Activated CD4-positive, alpha-beta memory T cell treated with anti-CD3 and anti-CD28 coated beads for 36 hours (primary cell): ENCODE results near the gene PDCD1. TPM values are rescaled to one million over a fixed set of nuclear protein-coding genes. Genes with fewer than 3 reads are reported as not detected.
"Not testable (repeated sequence)": the region's sequence is repeated elsewhere in the genome, so short reads cannot be mapped to it uniquely, and the experiment has no call there.

ENCODE experiments used
- CTCF ChIA-PET: fragments of 350-600 bp; sonication (Branson Sonifier 250); formaldehyde crosslinking; loops from one replicate; lab custom pipeline; 2021; ENCODE audit warnings: antibody characterized with exemption, inconsistent platforms; lab: Charles Lee
- POLR2A ChIA-PET: fragments of 350-600 bp; sonication (Branson Sonifier 250); formaldehyde crosslinking; loops from one replicate; lab custom pipeline; 2021; ENCODE audit warnings: antibody characterized with exemption; lab: Charles Lee
- DNase-seq: peaks from one replicate; pipeline ENCODE4 v3.0.0-alpha.2; 2020
- H3K27ac Mint-ChIP-seq: one replicate; pipeline ENCODE4 v1.8.0; 2021; ENCODE audit warnings: mixed read lengths
- H3K27me3 Mint-ChIP-seq: one replicate; pipeline ENCODE4 v1.8.0; 2021; ENCODE audit warnings: mixed read lengths
- H3K36me3 Mint-ChIP-seq: one replicate; pipeline ENCODE4 v1.8.0; 2021; ENCODE audit warnings: mixed read lengths
- H3K4me1 Mint-ChIP-seq: one replicate; pipeline ENCODE4 v1.8.0; 2021; ENCODE audit warnings: low read depth, mixed read lengths
- H3K4me3 Mint-ChIP-seq: one replicate; pipeline ENCODE4 v1.8.0; 2021; ENCODE audit warnings: mild to moderate bottlenecking, mixed read lengths
- H3K9me3 Mint-ChIP-seq: one replicate; pipeline ENCODE4 v1.8.0; 2021; ENCODE audit warnings: mixed read lengths
- intact Hi-C: fragments of 100-400 bp; cut with micrococcal nuclease; formaldehyde crosslinking; loops from one replicate; pipeline ENCODE4 v1.15.1; 2023
- total RNA-seq, 2 experiments: library from RNA; stranded (reverse); gene quantifications; one replicate each; pipeline ENCODE4 v1.2.3, GENCODE V29; 2021

Gene PDCD1
- total RNA-seq, 2 experiments from 2014 or later, result 47.4 to 47.6 TPM

DNA sequence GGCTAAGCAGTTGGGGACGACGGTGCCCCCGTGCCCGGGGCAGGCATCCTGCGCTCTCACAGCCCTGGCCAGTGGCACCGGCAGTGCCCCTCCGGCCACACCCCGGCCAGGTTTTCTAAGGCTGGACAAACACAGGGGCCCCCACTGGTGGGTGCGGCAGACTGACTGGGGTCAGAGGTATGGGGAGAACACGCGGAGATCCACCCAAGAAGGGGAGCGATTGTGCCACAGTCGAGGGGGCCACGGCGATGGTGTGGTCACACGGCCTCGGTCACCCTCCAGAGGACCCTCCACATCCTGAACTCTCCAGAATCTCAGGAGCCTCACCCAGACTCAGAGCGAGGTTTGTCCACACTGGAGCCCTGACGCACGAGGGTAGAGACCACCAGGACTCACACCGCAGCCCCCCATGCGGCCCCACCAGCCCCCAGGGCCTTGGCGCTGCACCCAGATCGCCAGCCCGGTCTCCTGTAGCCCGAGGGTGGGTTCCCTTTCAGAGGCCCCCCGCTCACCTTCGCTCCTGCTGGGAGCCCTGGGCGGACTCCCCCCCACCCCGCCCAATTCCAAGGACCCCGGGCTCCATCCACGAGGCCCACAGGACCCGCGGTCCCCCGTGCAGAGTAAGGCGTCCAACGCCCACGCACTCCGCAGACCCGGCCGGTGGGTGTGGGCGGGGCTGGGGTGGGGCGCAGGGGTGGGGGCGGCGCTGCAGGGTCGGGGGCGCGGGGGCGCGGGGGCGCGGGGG is 15.2 kb downstream of the PDCD1 start:
- peak overlapping the region; percentile 57 for H3K27ac Mint-ChIP-seq
- ChIA-PET CTCF (interaction anchor here (1.2 kb wide), 1 partner anchor 17 kb away, joined by 4 read pairs; no protein-coding TSS in a partner anchor), POLR2A (interaction anchor here (0.6 to 1.9 kb wide), 8 partner anchors 16 to 143 kb away, joined by 3 to 21 read pairs (median 4); partner anchors contain the start of genes D2HGDH, ING5 and PDCD1)
- peaks cover 41% of the 10 kb centered on the region for H3K4me1 Mint-ChIP-seq
- peak overlapping the region; percentile 57 for H3K4me3 Mint-ChIP-seq
- no peak for DNase-seq
- no peaks in the 10 kb centered on the region for H3K9me3 Mint-ChIP-seq
- H3K27me3 Mint-ChIP-seq, result peaks cover 7% of the 10 kb centered on the region
- intact Hi-C loops, result loop anchor here (1.0 to 5.0 kb wide), 4 partner anchors 16 to 81 kb away; no protein-coding TSS in a partner anchor
- peaks cover 6% of the 10 kb centered on the region for H3K36me3 Mint-ChIP-seq

DNA sequence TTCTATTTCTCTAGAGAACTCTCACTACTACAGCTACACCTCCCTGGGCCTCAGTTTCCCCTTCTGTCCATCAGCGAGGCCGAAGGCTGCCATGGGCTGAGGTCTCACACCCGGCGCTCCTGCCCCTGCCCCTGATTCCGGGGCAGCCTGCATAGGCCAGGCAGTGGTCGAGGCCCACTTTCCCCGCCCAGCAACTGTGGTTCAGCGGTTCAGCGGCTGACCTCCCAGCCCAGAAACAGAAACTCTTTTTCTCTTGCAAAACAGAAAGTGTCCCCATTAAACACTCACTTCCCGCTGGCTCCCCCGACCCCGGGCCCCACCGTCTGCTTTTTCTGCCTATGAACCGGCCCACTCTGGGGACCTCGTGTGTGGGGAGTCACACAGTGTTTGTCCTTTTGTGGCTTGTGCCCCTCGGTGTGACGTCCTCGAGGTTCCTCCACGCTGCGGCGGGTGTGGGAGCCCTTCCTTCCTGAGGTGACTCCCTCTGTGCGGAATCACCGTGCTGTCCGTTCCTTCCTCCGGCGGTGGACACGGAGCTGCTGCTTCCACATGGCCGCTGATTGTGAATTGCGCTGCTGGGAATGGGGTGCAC is 16.0 kb downstream of the PDCD1 start:
- peak; percentile 74 for DNase-seq
- intact Hi-C loops, result loop anchor here (2.0 to 5.0 kb wide), 2 partner anchors 40 to 80 kb away; no protein-coding TSS in a partner anchor
- Mint-ChIP-seq H3K27ac (peak overlapping the region; percentile 57), H3K4me3 (peak overlapping the region; percentile 57), H3K36me3 (peaks cover 6% of the 10 kb centered on the region), H3K4me1 (peaks cover 41% of the 10 kb centered on the region), H3K27me3 (peaks cover 7% of the 10 kb centered on the region), H3K9me3 (no peaks in the 10 kb centered on the region)
- ChIA-PET POLR2A (no interaction called here), CTCF (no interaction called here)

DNA sequence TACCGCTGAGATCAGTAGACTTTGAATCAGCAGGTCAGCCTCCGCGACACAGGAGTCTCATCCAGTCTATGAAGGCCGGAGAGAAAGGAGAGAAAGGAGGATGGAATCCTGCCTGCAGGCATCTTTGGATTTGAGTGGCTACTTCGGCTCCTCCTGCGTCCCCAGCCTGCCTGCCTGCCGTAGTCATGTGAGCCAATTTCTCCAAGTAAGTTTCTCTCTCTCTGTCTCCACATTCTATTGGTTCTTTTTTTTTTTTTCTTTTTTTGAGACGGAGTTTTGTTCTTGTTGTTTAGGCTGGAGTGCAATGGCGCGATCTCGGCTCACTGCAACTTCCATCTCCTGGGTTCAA is 16.7 kb downstream of the PDCD1 start:
- no peak overlapping the region for H3K4me3 Mint-ChIP-seq
- intact Hi-C loops, result loop anchor here (2.0 to 5.0 kb wide), 2 partner anchors 40 to 79 kb away; no protein-coding TSS in a partner anchor
- POLR2A ChIA-PET, result no interaction called here
- DNase-seq, result no peak
- peaks cover 40% of the 10 kb centered on the region for H3K4me1 Mint-ChIP-seq
- H3K27me3 Mint-ChIP-seq, result peaks cover 9% of the 10 kb centered on the region
- H3K9me3 Mint-ChIP-seq, result no peaks in the 10 kb centered on the region
- no peak overlapping the region for H3K27ac Mint-ChIP-seq
- CTCF ChIA-PET, result interaction anchor here (1.3 to 1.4 kb wide), 2 partner anchors 17 to 36 kb away, joined by 3 read pairs; no protein-coding TSS in a partner anchor
- H3K36me3 Mint-ChIP-seq, result peaks cover 6% of the 10 kb centered on the region

DNA sequence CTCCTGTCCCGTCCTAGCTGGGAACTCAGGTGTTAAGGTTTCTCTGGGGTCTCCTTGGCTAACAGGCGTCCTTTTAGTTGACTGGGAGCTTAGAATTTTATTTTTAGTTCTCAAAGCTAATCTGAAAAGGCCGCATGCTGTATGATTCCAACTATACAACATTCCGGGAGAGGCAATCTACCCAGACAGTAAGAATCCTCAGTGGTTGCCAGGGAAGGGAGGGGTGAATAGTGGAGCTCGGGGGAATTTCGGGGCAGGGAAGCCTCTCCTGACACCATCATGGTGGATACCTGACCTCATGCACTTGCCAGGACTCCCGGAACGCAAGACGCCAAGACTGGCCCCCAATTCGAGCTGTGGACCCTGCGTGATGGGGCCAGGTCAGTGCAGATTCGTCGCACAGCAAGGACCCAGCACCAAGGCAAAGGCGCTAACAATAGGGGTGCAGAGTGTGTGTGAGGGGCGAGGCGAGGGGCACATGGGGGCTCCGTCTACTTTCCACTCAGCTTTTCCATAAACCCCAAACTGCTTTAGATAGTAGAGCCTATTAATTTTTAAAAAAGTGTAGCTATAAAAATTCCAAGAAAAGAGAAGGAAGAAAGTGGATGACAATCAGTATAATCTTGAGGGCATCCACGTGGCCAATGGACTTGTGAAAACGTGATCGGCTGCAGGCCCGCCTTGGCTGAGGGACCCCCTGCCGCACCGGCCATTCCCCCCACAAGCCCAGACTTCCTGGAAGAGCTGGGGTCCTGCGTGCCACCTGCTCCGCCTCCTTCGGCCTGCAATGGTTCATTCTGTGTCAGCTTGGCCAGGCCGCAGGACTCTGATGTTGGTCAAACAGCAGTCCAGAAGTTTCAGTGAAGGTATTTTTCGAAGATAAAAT is 17.3 kb downstream of the PDCD1 start:
- Mint-ChIP-seq H3K9me3 (no peaks in the 10 kb centered on the region), H3K4me3 (no peak overlapping the region), H3K27me3 (peaks cover 7% of the 10 kb centered on the region), H3K36me3 (peaks cover 4% of the 10 kb centered on the region), H3K4me1 (peaks cover 36% of the 10 kb centered on the region), H3K27ac (no peak overlapping the region)
- CTCF ChIA-PET, result interaction anchor here (1.3 to 1.5 kb wide), 3 partner anchors 16 to 139 kb away, joined by 3 read pairs; partner anchors contain the start of gene ING5
- POLR2A ChIA-PET, result interaction anchor here (1.4 kb wide), 1 partner anchor 38 kb away, joined by 5 read pairs; no protein-coding TSS in a partner anchor
- peak; percentile 4 for DNase-seq
- intact Hi-C loops, result loop anchor here (2.0 to 5.0 kb wide), 2 partner anchors 39 to 79 kb away; no protein-coding TSS in a partner anchor

DNA sequence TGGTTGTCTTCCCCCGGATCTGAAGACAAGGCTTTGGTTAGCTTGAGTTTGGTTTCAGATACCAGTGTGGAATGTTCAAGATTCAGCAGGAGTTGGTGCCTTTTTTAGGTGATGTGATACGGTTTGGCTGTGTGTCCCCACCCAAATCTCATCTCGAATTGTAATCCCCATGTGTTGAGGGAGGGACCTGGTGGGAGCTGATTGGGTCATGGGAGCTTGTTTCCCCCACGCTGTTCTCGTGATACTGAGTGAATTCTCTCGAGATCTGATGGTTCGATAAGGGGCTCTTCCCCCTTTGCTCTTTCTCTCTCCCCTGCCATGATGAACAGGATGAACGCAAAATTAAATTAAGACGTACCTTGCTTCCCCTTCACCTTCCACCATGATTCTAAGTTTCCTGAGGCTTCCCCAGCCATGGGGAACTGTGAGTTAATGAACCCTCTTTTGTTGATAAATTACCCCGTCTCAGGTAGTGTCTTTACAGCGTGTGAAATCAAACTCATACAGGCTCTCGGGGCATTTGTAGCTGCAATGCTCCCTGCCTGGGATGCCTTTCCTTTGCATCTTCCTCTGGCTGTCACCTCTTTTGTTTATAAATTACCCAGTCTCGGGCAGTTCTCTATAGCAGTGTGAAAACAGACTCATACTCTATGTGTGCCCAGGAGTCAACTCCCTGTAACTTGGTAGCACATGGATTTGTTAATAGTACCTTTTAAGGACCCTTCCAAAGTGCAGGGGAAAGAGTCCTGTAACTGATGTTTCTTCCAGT is 21.3 kb downstream of the PDCD1 start:
- no peaks in the 10 kb centered on the region for H3K9me3 Mint-ChIP-seq
- peak; percentile 4 for DNase-seq
- no peak overlapping the region for H3K27ac Mint-ChIP-seq
- ChIA-PET POLR2A (no interaction called here), CTCF (interaction anchor here (0.9 kb wide), 1 partner anchor 8 kb away, joined by 3 read pairs; no protein-coding TSS in a partner anchor)
- H3K4me1 Mint-ChIP-seq, result peaks cover 10% of the 10 kb centered on the region
- H3K27me3 Mint-ChIP-seq, result peaks cover 9% of the 10 kb centered on the region
- H3K4me3 Mint-ChIP-seq, result no peak overlapping the region
- H3K36me3 Mint-ChIP-seq, result no peaks in the 10 kb centered on the region
- intact Hi-C loops, result no loop called here

DNA sequence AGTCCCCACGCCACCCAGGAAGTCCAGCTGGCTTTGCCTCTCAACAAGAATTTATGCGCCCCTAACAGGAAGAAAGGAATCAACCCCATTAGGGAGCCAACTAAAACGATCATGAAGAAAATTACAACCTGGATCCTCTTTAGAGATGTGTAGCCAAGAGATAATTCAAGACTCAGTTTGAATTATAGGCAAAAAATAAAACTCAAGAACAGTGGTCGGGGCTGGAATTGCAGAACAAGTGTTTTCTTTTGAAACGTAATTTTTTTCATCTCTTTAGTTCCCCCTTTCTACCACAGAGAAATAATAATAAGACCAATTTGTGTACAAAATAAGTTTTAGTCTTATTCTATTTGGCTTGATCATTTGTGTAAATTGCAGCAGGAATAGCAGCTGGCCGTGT is 22.4 kb downstream of the PDCD1 start:
- CTCF ChIA-PET, result interaction anchor here (1.0 kb wide), 1 partner anchor 42 kb away, joined by 6 read pairs; no protein-coding TSS in a partner anchor
- POLR2A ChIA-PET, result no interaction called here
- Mint-ChIP-seq H3K36me3 (no peaks in the 10 kb centered on the region), H3K27ac (no peak overlapping the region), H3K4me3 (no peak overlapping the region), H3K4me1 (peaks cover 10% of the 10 kb centered on the region), H3K27me3 (peaks cover 9% of the 10 kb centered on the region), H3K9me3 (no peaks in the 10 kb centered on the region)
- intact Hi-C loops, result no loop called here
- no peak for DNase-seq

DNA sequence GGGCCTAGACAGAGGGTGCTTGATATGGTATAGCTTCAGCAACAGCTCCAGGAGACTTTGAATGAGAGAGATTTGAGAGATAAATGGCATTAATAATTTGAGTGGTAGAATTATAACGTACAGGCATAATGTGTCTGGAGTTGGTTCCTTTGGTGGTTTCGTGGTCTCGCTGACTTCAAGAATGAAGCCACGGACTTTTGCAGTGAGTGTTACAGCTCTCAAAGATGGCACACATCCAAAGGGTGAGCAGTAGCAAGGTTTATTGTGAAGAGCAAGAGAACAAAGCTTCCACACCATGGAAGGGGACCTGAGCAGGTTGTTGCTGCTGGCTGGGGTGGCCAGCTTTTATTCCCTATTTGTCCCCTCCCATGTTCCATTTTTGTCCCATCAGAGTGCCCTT is 23.1 kb downstream of the PDCD1 start:
- Mint-ChIP-seq H3K4me1 (peaks cover 10% of the 10 kb centered on the region), H3K27me3 (peaks cover 9% of the 10 kb centered on the region), H3K9me3 (no peaks in the 10 kb centered on the region), H3K27ac (no peak overlapping the region), H3K4me3 (no peak overlapping the region), H3K36me3 (no peaks in the 10 kb centered on the region)
- ChIA-PET CTCF (interaction anchor here (1.0 to 1.1 kb wide), 2 partner anchors 31 to 43 kb away, joined by 4 to 6 read pairs; no protein-coding TSS in a partner anchor), POLR2A (no interaction called here)
- peak; percentile 31 for DNase-seq
- intact Hi-C loops, result no loop called here

DNA sequence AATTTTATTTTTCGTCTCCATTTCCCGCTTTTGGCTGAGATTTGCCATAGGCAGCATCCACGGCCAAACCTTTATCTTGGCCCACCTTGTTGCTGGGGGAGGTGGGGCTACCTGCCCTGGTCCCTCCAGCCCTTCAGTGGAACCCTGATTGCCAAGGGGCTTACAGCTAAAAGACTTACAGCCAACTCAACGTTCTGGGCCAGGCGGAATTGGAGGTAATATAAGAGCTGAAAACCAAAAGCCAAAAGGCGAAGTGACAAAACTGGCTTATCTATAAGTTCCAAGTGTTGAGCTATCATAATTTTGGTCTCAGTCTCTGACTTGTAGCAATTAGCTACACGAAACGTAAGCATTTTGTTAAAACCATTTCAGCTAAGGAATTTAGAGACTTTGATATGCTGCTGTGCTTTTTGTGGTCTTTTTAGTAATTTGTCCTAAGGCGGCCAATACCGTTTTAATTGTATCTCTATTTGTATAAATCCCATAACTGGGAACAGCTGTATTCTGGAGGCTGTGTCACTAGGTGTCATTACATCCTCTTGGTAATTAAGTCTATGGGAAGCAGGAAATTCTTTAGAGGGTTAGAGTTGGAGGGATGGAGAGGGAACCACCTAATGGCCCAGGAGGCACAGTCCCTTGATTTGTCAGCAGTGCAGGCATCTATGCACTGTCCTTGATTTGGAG is 24.0 kb downstream of the PDCD1 start:
- Mint-ChIP-seq H3K27ac (no peak overlapping the region), H3K27me3 (peaks cover 9% of the 10 kb centered on the region), H3K36me3 (no peaks in the 10 kb centered on the region), H3K9me3 (no peaks in the 10 kb centered on the region), H3K4me1 (peaks cover 10% of the 10 kb centered on the region), H3K4me3 (no peak overlapping the region)
- no peak for DNase-seq
- intact Hi-C loops, result no loop called here
- CTCF ChIA-PET, result interaction anchor here (0.9 to 1.1 kb wide), 2 partner anchors 32 to 44 kb away, joined by 3 to 4 read pairs; no protein-coding TSS in a partner anchor
- POLR2A ChIA-PET, result interaction anchor here (0.5 kb wide), 1 partner anchor 223 kb away, joined by 5 read pairs; no protein-coding TSS in a partner anchor

DNA sequence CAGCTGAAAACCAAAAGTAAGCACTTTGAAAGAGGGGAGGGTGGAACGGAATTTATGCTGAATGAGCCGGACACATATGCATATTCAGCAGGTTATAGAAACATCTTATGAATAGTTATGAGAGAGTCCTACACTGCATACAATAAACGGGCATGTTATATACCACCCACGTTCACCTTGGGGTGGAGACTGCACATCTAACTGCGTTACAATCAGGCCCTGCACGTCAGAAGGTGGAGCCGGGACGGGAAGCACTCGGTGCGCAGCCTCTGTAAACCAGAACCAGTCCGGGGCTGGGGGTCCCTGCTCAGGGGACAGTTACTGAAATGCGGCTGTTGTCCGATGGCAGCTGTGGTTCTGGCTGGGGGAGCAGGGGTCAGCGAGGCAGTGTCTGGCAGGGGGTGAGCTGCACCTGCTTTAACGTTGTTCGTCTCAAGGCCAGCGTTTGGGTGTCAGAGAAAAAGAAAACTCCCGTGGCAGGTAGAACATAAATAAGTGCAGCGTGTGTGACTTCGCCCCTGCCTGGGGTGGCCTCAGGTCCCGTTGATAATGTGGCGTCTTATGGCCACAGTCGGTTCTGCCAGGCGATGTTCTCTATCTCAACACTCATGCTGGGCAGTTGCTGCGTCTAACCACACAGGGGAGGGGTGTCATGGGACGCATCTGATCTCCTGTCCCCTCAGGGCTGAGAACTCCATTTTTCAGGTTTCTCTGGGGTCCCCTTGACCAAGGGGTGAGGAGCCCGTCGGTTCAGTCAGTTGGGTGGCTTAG is 24.8 kb downstream of the PDCD1 start:
- not testable (repeated sequence) for H3K27ac Mint-ChIP-seq

DNA sequence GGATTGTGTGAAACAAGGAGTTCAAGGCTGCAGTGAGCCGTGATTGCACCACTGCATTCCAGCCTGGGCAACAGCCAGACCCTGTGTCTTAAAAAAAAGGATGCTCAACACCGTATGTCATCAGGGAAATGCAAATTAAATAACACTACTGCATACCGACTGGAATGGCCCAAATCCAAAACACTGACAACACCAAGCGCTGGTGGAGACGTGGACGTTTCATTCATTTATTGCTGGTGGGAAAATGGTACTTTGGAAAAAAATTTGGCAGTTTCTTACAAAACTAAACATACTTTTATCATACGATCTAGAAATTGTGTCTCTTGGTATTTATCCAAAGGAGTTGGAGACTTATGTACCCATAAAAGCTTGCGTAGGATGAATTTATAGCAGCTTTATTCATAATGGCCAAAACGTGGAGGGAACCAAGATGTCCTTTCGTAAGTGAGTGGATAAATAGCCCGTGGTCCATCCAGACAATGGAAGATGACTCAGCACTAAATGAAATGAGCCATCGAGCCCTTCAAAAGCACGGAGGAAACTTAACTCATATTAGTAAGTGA is 25.5 kb downstream of the PDCD1 start:
- CTCF ChIA-PET, result interaction anchor here (1.3 kb wide), 1 partner anchor 100 kb away, joined by 3 read pairs; no protein-coding TSS in a partner anchor
- H3K4me3 Mint-ChIP-seq, result no peak overlapping the region
- H3K36me3 Mint-ChIP-seq, result no peaks in the 10 kb centered on the region
- H3K4me1 Mint-ChIP-seq, result peaks cover 8% of the 10 kb centered on the region
- intact Hi-C loops, result no loop called here
- POLR2A ChIA-PET, result no interaction called here
- H3K27me3 Mint-ChIP-seq, result peaks cover 8% of the 10 kb centered on the region
- no peak overlapping the region for H3K27ac Mint-ChIP-seq
- no peak for DNase-seq
- H3K9me3 Mint-ChIP-seq, result peaks cover 3% of the 10 kb centered on the region

More for the DNA sequence above, 24.8 kb downstream of the PDCD1 start:
- H3K9me3 Mint-ChIP-seq, intact Hi-C loops, H3K4me3 Mint-ChIP-seq, POLR2A ChIA-PET, H3K4me1 Mint-ChIP-seq, H3K27me3 Mint-ChIP-seq, H3K36me3 Mint-ChIP-seq: not testable (repeated sequence)
- DNase-seq, result peak; percentile 3
- CTCF ChIA-PET, result interaction anchor here (0.9 to 1.3 kb wide), 2 partner anchors 45 to 101 kb away, joined by 3 read pairs; no protein-coding TSS in a partner anchor
